HepG2 (cell line): Measurements from ENCODE around the gene RERE. TPM values are rescaled to one million over a fixed set of nuclear protein-coding genes. Genes with fewer than 3 reads are reported as not detected.
A peak's percentile ranks its signal among the peaks of the same experiment; 100 is the strongest.

Experiments used
- FOXO1 ChIP-seq: sonication (generic); formaldehyde crosslinking; IDR thresholded peaks from 2 replicates; pipeline ENCODE4 v1.4.0; 2020; ENCODE audit warnings: missing genetic modification reagents
- HDAC1 ChIP-seq: sonication (generic); formaldehyde crosslinking; IDR thresholded peaks from 2 replicates; pipeline ENCODE4 v1.5.1; 2020; ENCODE audit warnings: mild to moderate bottlenecking, missing genetic modification reagents
- MAX ChIP-seq: IDR thresholded peaks from 2 replicates; pipeline ENCODE4 v1.6.1; 2012; ENCODE audit warnings: inconsistent platforms
- MIER3 ChIP-seq: IDR thresholded peaks from 2 replicates; pipeline ENCODE4 v1.6.1; 2016; ENCODE audit warnings: missing compliant biosample characterization, borderline replicate concordance
- NRL ChIP-seq: sonication (generic); formaldehyde crosslinking; IDR thresholded peaks from 2 replicates; pipeline ENCODE4 v1.5.0; 2020; ENCODE audit warnings: missing genetic modification reagents, mild to moderate bottlenecking, moderate library complexity, borderline replicate concordance
- POGZ ChIP-seq: sonication (generic); formaldehyde crosslinking; IDR thresholded peaks from 2 replicates; pipeline ENCODE4 v1.4.0; 2020; ENCODE audit warnings: mild to moderate bottlenecking, missing genetic modification reagents
- SP140L ChIP-seq: sonication (generic); formaldehyde crosslinking; IDR thresholded peaks from 2 replicates; pipeline ENCODE4 v1.4.0; 2020; ENCODE audit warnings: missing genetic modification reagents, borderline replicate concordance
- STAT6 ChIP-seq: sonication (generic); formaldehyde crosslinking; IDR thresholded peaks from 2 replicates; pipeline ENCODE4 v1.4.0; 2020; ENCODE audit warnings: missing genetic modification reagents, mild to moderate bottlenecking, borderline replicate concordance
- ZMAT3 ChIP-seq: sonication (generic); formaldehyde crosslinking; conservative IDR thresholded peaks from 2 replicates; pipeline ENCODE4 v1.7.0; 2021; ENCODE audit warnings: missing genetic modification reagents
- ZNF230 ChIP-seq: sonication (generic); formaldehyde crosslinking; IDR thresholded peaks from 2 replicates; pipeline ENCODE4 v1.4.0; 2020; ENCODE audit warnings: mild to moderate bottlenecking, missing genetic modification reagents
- ZNF33A ChIP-seq: sonication (generic); formaldehyde crosslinking; IDR thresholded peaks from 2 replicates; pipeline ENCODE4 v1.5.1; 2020; ENCODE audit warnings: missing genetic modification reagents, mild to moderate bottlenecking, moderate library complexity, borderline replicate concordance
- ZNF451 ChIP-seq: sonication (generic); formaldehyde crosslinking; IDR thresholded peaks from 2 replicates; pipeline ENCODE4 v1.5.0; 2020; ENCODE audit warnings: mild to moderate bottlenecking, missing genetic modification reagents
- ZNF609 ChIP-seq: sonication (generic); formaldehyde crosslinking; IDR thresholded peaks from 2 replicates; pipeline ENCODE4 v1.4.0; 2020; ENCODE audit warnings: mild to moderate bottlenecking, missing genetic modification reagents, borderline replicate concordance
- ZNF7 ChIP-seq: IDR thresholded peaks from 2 replicates; pipeline ENCODE4 v1.6.1; 2016; ENCODE audit warnings: missing biosample characterization, missing genetic modification reagents
- ZNF773 ChIP-seq: sonication (generic); formaldehyde crosslinking; IDR thresholded peaks from 2 replicates; pipeline ENCODE4 v1.4.0; 2020; ENCODE audit warnings: missing genetic modification reagents, borderline replicate concordance
- ZSCAN30 ChIP-seq: sonication (generic); formaldehyde crosslinking; IDR thresholded peaks from 2 replicates; pipeline ENCODE4 v1.5.0; 2020; ENCODE audit warnings: mild to moderate bottlenecking, missing genetic modification reagents
- polyA plus RNA-seq, 8 experiments: library from polyadenylated mRNA; depleted of rRNA in 3 of 8; stranded (reverse) in 7 of 8; unstranded in 1 of 8; fragments of >200 nt; fragmentation: Illumina TruSeq in 4 of 8; extraction: Trizol in 4 of 8; gene quantifications; 2 replicates each; pipeline versions ENCODE4 v1.2.1 to v1.2.3, GENCODE V29; 2011 to 2016; ENCODE audit warnings: low read depth in 4 of 8, missing spikeins in 1 of 8, mixed read lengths in 1 of 8; ENCODE audit not compliant: insufficient read depth in 1 of 8
- total RNA-seq, 5 experiments: library from RNA; depleted of rRNA; stranded (reverse); fragments of >200 nt; fragmentation: Illumina TruSeq; extraction: Trizol; gene quantifications; 2 replicates each; pipeline ENCODE4 v1.2.3, GENCODE V29; 2016; ENCODE audit warnings: low read depth in 1 of 5
- TF ChIP-seq, protein P1 (sequence below): sonication (generic); formaldehyde crosslinking; IDR thresholded peaks from 2 replicates; pipeline ENCODE4 v1.4.0; 2020; ENCODE audit warnings: missing genetic modification reagents; ENCODE audit errors: not compliant biosample characterization
- TF ChIP-seq, protein P2 (sequence below): sonication (generic); formaldehyde crosslinking; conservative IDR thresholded peaks from 2 replicates; pipeline ENCODE4 v1.4.0; 2020; ENCODE audit warnings: missing genetic modification reagents

The RERE gene
- total and polyA plus RNA-seq, 2 of the 13 experiments (the other 11 are each of a cell fraction or from before 2014, with no cell fraction given) = 18.3 to 21.9 TPM

DNA sequence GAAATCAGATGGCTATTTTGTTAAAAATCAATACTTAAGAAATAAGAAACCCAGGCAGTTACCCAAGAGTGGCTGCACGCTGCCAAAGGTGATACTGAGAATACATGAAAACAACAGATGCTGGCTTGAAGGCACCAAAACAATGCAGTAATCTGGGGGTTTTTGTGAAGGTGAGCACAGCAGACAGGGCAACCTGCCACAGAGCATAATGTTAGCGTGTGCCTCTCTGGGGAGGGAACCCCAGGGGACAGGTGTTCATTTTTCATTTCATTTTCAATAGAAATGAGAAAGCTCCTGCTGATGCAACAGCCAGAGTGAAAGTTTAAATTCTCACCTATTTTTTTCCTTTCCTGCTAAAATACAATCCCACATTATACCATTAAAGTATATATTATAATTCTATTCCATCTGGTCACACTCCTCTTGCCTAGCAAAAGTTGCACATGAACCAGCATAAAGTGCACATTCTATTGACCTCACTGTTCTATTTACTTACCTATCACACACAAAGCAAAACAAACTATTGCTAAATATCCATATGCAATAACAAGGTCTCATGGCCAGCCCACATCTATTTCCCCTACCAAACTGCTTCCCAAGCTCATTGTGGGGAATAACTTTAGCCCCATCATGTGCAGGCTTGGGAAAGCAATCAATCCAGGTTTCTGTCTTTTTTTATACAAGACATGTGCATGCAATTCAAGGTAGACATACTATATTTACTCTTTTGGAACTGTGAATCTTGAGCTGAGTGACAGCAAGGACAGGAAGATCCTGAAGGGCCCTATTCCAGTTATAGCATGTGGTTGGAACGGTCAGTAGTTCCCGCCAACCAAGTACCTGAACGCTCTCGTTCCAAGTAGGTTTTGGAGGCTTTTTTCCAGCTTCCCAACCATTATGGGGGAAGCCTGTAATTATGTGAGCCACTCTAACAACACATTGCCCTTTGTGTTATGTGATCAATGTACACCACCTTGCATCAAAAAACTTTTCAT, 173.6 kb downstream of the RERE start (continued):
- TF ChIP-seq, protein P1, sequence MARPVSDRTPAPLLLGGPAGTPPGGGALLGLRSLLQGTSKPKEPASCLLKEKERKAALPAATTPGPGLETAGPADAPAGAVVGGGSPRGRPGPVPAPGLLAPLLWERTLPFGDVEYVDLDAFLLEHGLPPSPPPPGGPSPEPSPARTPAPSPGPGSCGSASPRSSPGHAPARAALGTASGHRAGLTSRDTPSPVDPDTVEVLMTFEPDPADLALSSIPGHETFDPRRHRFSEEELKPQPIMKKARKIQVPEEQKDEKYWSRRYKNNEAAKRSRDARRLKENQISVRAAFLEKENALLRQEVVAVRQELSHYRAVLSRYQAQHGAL = no peak
- TF ChIP-seq HDAC1 (CRISPR knock-in tag) = peak; percentile 50
- TF ChIP-seq ZMAT3 = 0 out of 2 replicates have a peak, but pooled peaks have one; percentile 27
- peak; percentile 57 for TF ChIP-seq MAX
- peak; percentile 86; the same call in 1 of the 2 replicates for TF ChIP-seq MIER3 (CRISPR knock-in tag)
- TF ChIP-seq POGZ = peak; percentile 71
- TF ChIP-seq, protein P2, sequence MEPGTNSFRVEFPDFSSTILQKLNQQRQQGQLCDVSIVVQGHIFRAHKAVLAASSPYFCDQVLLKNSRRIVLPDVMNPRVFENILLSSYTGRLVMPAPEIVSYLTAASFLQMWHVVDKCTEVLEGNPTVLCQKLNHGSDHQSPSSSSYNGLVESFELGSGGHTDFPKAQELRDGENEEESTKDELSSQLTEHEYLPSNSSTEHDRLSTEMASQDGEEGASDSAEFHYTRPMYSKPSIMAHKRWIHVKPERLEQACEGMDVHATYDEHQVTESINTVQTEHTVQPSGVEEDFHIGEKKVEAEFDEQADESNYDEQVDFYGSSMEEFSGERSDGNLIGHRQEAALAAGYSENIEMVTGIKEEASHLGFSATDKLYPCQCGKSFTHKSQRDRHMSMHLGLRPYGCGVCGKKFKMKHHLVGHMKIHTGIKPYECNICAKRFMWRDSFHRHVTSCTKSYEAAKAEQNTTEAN = peak; percentile 60; the same call in 1 of the 2 replicates
- TF ChIP-seq NRL = no peak
- 0 out of 2 replicates have a peak, but pooled peaks have one; percentile 45 for TF ChIP-seq ZNF33A (CRISPR knock-in tag)
- peak; percentile 48; the same call in 1 of the 2 replicates for TF ChIP-seq STAT6 (CRISPR knock-in tag)
- peak; percentile 54; the same call in 1 of the 2 replicates for TF ChIP-seq ZNF609 (CRISPR knock-in tag)
- no peak for TF ChIP-seq ZNF773 (CRISPR knock-in tag)
- no peak for TF ChIP-seq ZNF7 (CRISPR knock-in tag)
- TF ChIP-seq FOXO1 (CRISPR knock-in tag) = peak; percentile 87
- TF ChIP-seq ZNF230 (CRISPR knock-in tag) = no peak
- TF ChIP-seq ZSCAN30 = no peak
- no peak for TF ChIP-seq ZNF451
- TF ChIP-seq SP140L (CRISPR knock-in tag) = no peak
